Hepatocyte (in vitro differentiated cells): ENCODE results near the gene BRIX1. TPM values are rescaled to one million over a fixed set of nuclear protein-coding genes. Genes with fewer than 3 reads are reported as not detected.

ENCODE experiments used
- DNase-seq: peaks from one replicate; pipeline ENCODE4 v3.0.0-alpha.2; 2016; ENCODE audit warnings: low spot score
- H2AFZ ChIP-seq: fragments of 200-600 bp; sonication (generic); 2 replicates; pipeline ENCODE4 v1.6.0; 2016; ENCODE audit warnings: antibody characterized with exemption, mild to moderate bottlenecking
- H3K27ac ChIP-seq: fragments of 200-600 bp; sonication (generic); 2 replicates; pipeline ENCODE4 v1.5.1; 2016; ENCODE audit warnings: mild to moderate bottlenecking
- H3K27me3 ChIP-seq: fragments of 200-600 bp; sonication (generic); 2 replicates; pipeline ENCODE4 v1.6.1; 2016
- H3K36me3 ChIP-seq: fragments of 200-600 bp; sonication (generic); replicated peaks from 2 replicates; pipeline ENCODE4 v1.5.1; 2016; ENCODE audit warnings: low read depth; ENCODE audit not compliant: insufficient read depth
- H3K4me1 ChIP-seq: fragments of 200-600 bp; sonication (generic); 2 replicates; pipeline ENCODE4 v1.5.1; 2016; ENCODE audit warnings: mild to moderate bottlenecking, moderate library complexity; ENCODE audit not compliant: insufficient read depth
- H3K4me2 ChIP-seq: fragments of 200-600 bp; sonication (generic); 2 replicates; pipeline ENCODE4 v1.6.0; 2016
- H3K4me3 ChIP-seq: fragments of 200-600 bp; sonication (generic); 2 replicates; pipeline ENCODE4 v1.5.1; 2016; ENCODE audit warnings: mild to moderate bottlenecking
- H3K79me2 ChIP-seq: fragments of 200-600 bp; sonication (generic); 2 replicates; pipeline ENCODE4 v1.6.0; 2017; ENCODE audit warnings: mild to moderate bottlenecking
- H3K9me2 ChIP-seq: fragments of 200-600 bp; sonication (generic); replicated peaks from 2 replicates; pipeline ENCODE4 v1.6.0; 2017; ENCODE audit warnings: mild to moderate bottlenecking; ENCODE audit not compliant: insufficient read depth
- H3K9me3 ChIP-seq: fragments of 200-600 bp; sonication (generic); 2 replicates; pipeline ENCODE4 v1.5.1; 2016; ENCODE audit warnings: low read depth, mild to moderate bottlenecking
- H4K20me1 ChIP-seq: fragments of 200-600 bp; sonication (generic); 2 replicates; pipeline ENCODE4 v1.6.0; 2016; ENCODE audit warnings: mild to moderate bottlenecking; ENCODE audit not compliant: insufficient read depth, poor library complexity, severe bottlenecking
- CTCF ChIP-seq: fragments of 200-600 bp; sonication (generic); IDR thresholded peaks from 2 replicates; pipeline ENCODE4 v1.5.1; 2016; ENCODE audit warnings: antibody characterized with exemption, mild to moderate bottlenecking; ENCODE audit not compliant: poor library complexity
- EZH2 ChIP-seq: fragments of 200-600 bp; sonication (generic); IDR thresholded peaks from 2 replicates; pipeline ENCODE4 v1.6.1; 2016; ENCODE audit warnings: antibody characterized with exemption, mild to moderate bottlenecking, borderline replicate concordance
- EZH2phosphoT487 ChIP-seq: fragments of 200-600 bp; sonication (generic); IDR thresholded peaks from one replicate; pipeline ENCODE4 v1.6.1; 2018; ENCODE audit warnings: antibody characterized with exemption, mild to moderate bottlenecking, low read depth, moderate library complexity; ENCODE audit not compliant: unreplicated experiment, severe bottlenecking
- WGBS: methylation state at CpG from one replicate; pipeline ENCODE4 v1.1.6; 2016; ENCODE audit warnings: low lambda C conversion rate; ENCODE audit errors: missing lambda C conversion rate; 5-methylcytosine and 5-hydroxymethylcytosine counted together
- polyA plus RNA-seq: library from polyadenylated mRNA; unstranded; fragments of >200 nt; fragmentation: Nextera tagmentation; extraction: Ambion mirVana; gene quantifications from 2 replicates; pipeline ENCODE4 v1.2.1, GENCODE V29; 2016
- total RNA-seq: library from RNA; depleted of rRNA; stranded (reverse); fragments of >200 nt; gene quantifications from 2 replicates; pipeline ENCODE4 v1.2.3, GENCODE V29; 2014

BRIX1 gene
- total and polyA plus RNA-seq, 2 experiments from 2014 or later: 28.6 to 28.7 TPM

DNA sequence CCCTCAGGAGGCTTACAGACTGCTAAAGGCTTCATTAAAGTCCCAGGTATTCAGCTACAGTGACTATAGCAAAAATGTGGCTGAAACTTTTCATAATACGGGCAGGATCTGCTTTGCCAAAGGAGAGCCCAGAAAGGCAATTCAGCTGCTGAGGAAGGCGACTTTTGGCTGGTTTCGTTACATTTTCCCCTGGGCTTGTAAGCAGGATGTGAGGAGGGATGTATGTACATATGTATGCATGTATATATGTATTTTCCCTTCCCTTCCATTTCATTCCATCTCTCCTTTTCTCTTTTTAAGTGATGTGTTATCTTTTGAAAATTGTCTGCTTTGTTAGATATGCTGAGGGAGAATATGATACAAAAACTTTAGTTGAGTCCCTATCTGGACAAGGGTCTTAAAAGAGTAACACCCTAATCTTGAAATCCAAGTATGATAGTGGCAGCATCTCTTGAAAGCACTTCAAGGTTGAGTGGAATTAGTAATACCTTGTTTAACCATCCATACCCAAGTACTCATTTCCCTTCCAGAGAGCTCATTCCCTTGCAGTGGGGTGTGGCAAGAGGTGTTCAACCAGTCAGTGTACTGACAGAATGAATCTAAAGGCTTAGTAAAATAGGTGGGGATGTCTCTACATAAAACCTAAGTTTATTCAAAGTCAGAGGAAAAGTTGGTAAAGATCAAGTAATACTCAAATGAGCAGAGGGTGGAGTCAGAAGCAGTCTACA, 29.0 kb upstream of the BRIX1 start:
- 94% methylated on average over 3 of the region's 3 CpGs for WGBS
- Histone ChIP-seq H3K4me1 (peaks cover 4% of the 10 kb centered on the region), H3K9me3 (no peaks in the 10 kb centered on the region), H3K27ac (no peak overlapping the region), H3K79me2 (no peaks in the 10 kb centered on the region), H4K20me1 (no peaks in the 10 kb centered on the region), H3K9me2 (no peaks in the 10 kb centered on the region), H3K4me3 (no peak overlapping the region), H3K27me3 (no peaks in the 10 kb centered on the region), H3K36me3 (no peaks in the 10 kb centered on the region), H2AFZ (no peak overlapping the region), H3K4me2 (no peak overlapping the region)
- TF ChIP-seq CTCF (no peak), EZH2phosphoT487 (no peak), EZH2 (no peak)
- DNase-seq: no peak

GRCh38 chr5:34889394-34889793, 26.1 kb upstream of the BRIX1 start:
- 88% methylated on average over 1 of the region's 1 CpG for WGBS
- Histone ChIP-seq H3K9me3 (no peaks in the 10 kb centered on the region), H4K20me1 (no peaks in the 10 kb centered on the region), H2AFZ (no peak overlapping the region), H3K9me2 (no peaks in the 10 kb centered on the region), H3K79me2 (no peaks in the 10 kb centered on the region), H3K4me2 (no peak overlapping the region), H3K4me3 (no peak overlapping the region), H3K27ac (no peak overlapping the region), H3K4me1 (peaks cover 4% of the 10 kb centered on the region), H3K36me3 (no peaks in the 10 kb centered on the region), H3K27me3 (no peaks in the 10 kb centered on the region)
- TF ChIP-seq CTCF (no peak), EZH2 (no peak), EZH2phosphoT487 (no peak)
- no peak for DNase-seq

DNA sequence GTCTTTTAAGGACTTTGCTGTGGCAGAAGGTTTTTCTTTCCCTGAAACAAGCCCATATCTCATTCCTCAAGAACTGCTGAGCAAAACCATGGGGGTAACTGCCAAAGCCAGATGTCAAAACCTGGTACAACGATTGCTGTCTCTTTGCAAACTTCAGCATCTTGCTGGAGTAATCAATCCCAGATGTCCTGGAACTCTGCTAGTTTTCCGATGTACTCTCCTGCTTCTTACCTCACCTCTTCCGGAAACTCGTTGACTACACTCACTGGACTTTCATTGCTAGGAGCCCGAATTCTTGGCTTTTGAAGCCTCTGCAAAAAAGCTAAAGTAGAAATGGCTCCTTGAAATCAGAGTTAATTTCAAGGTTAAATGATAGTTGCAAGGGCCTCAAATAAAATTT, 23.5 kb upstream of the BRIX1 start:
- Histone ChIP-seq H3K27ac (peak overlapping the region; percentile 18), H3K4me1 (peaks cover 4% of the 10 kb centered on the region), H2AFZ (no peak overlapping the region), H3K79me2 (no peaks in the 10 kb centered on the region), H4K20me1 (no peaks in the 10 kb centered on the region), H3K4me3 (no peak overlapping the region), H3K9me2 (no peaks in the 10 kb centered on the region), H3K4me2 (no peak overlapping the region), H3K36me3 (no peaks in the 10 kb centered on the region), H3K27me3 (no peaks in the 10 kb centered on the region), H3K9me3 (no peaks in the 10 kb centered on the region)
- WGBS: 56% methylated on average over 5 of the region's 5 CpGs
- no peak for TF ChIP-seq EZH2
- no peak for TF ChIP-seq CTCF
- TF ChIP-seq EZH2phosphoT487: no peak
- peak; percentile 42 for DNase-seq

DNA sequence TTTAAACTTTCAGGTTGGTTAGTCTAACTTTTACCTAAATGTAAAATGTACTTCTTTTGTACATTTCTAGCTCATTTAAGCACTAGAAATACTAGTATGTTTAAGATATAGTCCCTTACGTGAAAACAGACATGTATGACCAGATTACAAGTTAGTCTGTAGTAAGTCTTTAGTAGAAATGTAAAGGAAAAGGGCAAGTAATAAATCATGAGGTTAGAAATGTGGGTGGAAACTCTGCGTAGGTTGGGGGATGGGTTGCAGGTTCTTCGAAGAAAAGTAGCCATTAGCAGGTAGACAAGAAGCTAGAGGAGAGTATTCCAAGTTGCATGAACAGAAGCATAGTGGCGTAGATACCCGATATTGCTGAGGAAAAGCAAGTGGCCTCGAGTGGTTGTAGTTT, 23.1 kb upstream of the BRIX1 start:
- DNase-seq: no peak
- TF ChIP-seq CTCF (no peak), EZH2phosphoT487 (no peak), EZH2 (no peak)
- Histone ChIP-seq H3K4me1 (peaks cover 4% of the 10 kb centered on the region), H3K27ac (no peak overlapping the region), H3K79me2 (no peaks in the 10 kb centered on the region), H3K9me3 (no peaks in the 10 kb centered on the region), H3K4me3 (no peak overlapping the region), H3K4me2 (no peak overlapping the region), H3K36me3 (no peaks in the 10 kb centered on the region), H2AFZ (no peak overlapping the region), H4K20me1 (no peaks in the 10 kb centered on the region), H3K27me3 (no peaks in the 10 kb centered on the region), H3K9me2 (no peaks in the 10 kb centered on the region)
- 89% methylated on average over 6 of the region's 6 CpGs for WGBS
